IMR-90 (cell line): Measurements from ENCODE around the gene USH2A.

Experiments
- BHLHE40 ChIP-seq: fragments of 150-350 bp; IDR thresholded peaks from 2 replicates; pipeline ENCODE4 v1.6.1; 2016; ENCODE audit warnings: mild to moderate bottlenecking, low read depth, low read length
- MAFK ChIP-seq: IDR thresholded peaks from 2 replicates; pipeline ENCODE4 v1.6.1; 2012; ENCODE audit warnings: low read depth, low read length, improper control_type of control experiment
- MXI1 ChIP-seq: IDR thresholded peaks from 2 replicates; pipeline ENCODE4 v1.6.1; 2012; ENCODE audit warnings: low read depth, mild to moderate bottlenecking, low read length, moderate library complexity, borderline replicate concordance
- POLR2A ChIP-seq: IDR thresholded peaks from 2 replicates; pipeline ENCODE4 v1.6.1; 2012; ENCODE audit warnings: mild to moderate bottlenecking, low read depth, low read length
- USF2 ChIP-seq: fragments of 150-350 bp; IDR thresholded peaks from 2 replicates; pipeline ENCODE4 v1.6.1; 2017; ENCODE audit warnings: mild to moderate bottlenecking, antibody characterized with exemption, low read length, low read depth
- TF ChIP-seq, protein P1 (sequence below): conservative IDR thresholded peaks from 2 replicates; pipeline ENCODE4 v1.5.1; 2012; ENCODE audit warnings: mild to moderate bottlenecking, low read depth, low read length, improper control_type of control experiment

GRCh38 chr1:216258386-216258785 lies 164.9 kb downstream of the USH2A start:
- TF ChIP-seq POLR2A (no peak), MXI1 (no peak), USF2 (no peak), BHLHE40 (no peak), MAFK (no peak)
- TF ChIP-seq, protein P1, sequence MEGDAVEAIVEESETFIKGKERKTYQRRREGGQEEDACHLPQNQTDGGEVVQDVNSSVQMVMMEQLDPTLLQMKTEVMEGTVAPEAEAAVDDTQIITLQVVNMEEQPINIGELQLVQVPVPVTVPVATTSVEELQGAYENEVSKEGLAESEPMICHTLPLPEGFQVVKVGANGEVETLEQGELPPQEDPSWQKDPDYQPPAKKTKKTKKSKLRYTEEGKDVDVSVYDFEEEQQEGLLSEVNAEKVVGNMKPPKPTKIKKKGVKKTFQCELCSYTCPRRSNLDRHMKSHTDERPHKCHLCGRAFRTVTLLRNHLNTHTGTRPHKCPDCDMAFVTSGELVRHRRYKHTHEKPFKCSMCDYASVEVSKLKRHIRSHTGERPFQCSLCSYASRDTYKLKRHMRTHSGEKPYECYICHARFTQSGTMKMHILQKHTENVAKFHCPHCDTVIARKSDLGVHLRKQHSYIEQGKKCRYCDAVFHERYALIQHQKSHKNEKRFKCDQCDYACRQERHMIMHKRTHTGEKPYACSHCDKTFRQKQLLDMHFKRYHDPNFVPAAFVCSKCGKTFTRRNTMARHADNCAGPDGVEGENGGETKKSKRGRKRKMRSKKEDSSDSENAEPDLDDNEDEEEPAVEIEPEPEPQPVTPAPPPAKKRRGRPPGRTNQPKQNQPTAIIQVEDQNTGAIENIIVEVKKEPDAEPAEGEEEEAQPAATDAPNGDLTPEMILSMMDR = no peak
